Endothelial cell of umbilical vein (primary cell): ENCODE data around the gene GSN. TPM values are rescaled to one million over a fixed set of nuclear protein-coding genes. Genes with fewer than 3 reads are reported as not detected.

Experiments
- BruUV-seq: library from RNA; stranded (reverse); fragments of 400-500 nt; replicated peaks from 2 replicates; lab custom pipeline; 2021; lab: Mats Ljungman, UMichigan
- CTCF ChIA-PET: fragments of 300-600, 350-600 bp; sonication (Branson Sonifier 250); formaldehyde crosslinking; loops from one replicate; lab custom pipeline; 2021; ENCODE audit warnings: antibody characterized with exemption, inconsistent platforms; lab: Charles Lee
- POLR2A ChIA-PET: fragments of 300-600, 350-600 bp; sonication (Branson Sonifier 250); formaldehyde crosslinking; loops from one replicate; lab custom pipeline; 2021; ENCODE audit warnings: antibody characterized with exemption, inconsistent platforms; lab: Charles Lee
- DNase-seq: peaks from one replicate; pipeline ENCODE4 v3.0.0-alpha.2; 2011; ENCODE audit warnings: low read depth, low spot score
- FAIRE-seq: peaks from 2 replicates; lab custom pipeline; 2011; peaks lifted over from hg19 to GRCh38; lab: Jason Lieb, UNC
- H2AFZ ChIP-seq: 2 replicates; pipeline ENCODE4 v1.6.0; 2012; ENCODE audit warnings: low read depth, low read length, control low read depth, inconsistent platforms
- H3K27ac ChIP-seq: 2 replicates; pipeline ENCODE4 v1.5.1; 2011; ENCODE audit warnings: low read depth, mild to moderate bottlenecking, control low read depth, low read length, moderate library complexity; ENCODE audit not compliant: insufficient read depth
- H3K27me3 ChIP-seq, 2 experiments: 2 replicates each; pipeline versions ENCODE4 v1.6.0 to v1.6.1; 2011; ENCODE audit warnings: low read length in 2 of 2, mixed read lengths in 1 of 2; ENCODE audit not compliant: control insufficient read depth in 2 of 2, insufficient read depth in 2 of 2
- H3K36me3 ChIP-seq, 2 experiments: 2 replicates in 1 of 2; 3 replicates in 1 of 2; pipeline ENCODE4 v1.5.1; 2011; ENCODE audit warnings: low read length in 2 of 2, mild to moderate bottlenecking in 1 of 2, moderate library complexity in 1 of 2; ENCODE audit not compliant: control insufficient read depth in 2 of 2, insufficient read depth in 2 of 2; ENCODE audit errors: extremely low read depth in 1 of 2
- H3K4me1 ChIP-seq: 3 replicates; pipeline ENCODE4 v1.5.1; 2011; ENCODE audit warnings: mild to moderate bottlenecking, low read length; ENCODE audit not compliant: control insufficient read depth, insufficient read depth; ENCODE audit errors: extremely low read depth
- H3K4me2 ChIP-seq: 2 replicates; pipeline ENCODE4 v1.6.1; 2011; ENCODE audit warnings: low read length, control low read depth, mixed read lengths; ENCODE audit not compliant: insufficient read depth
- H3K4me3 ChIP-seq, 3 experiments: fragments of 200-600 bp in 1 of 3; sonication (generic), shearing (Covaris generic) in 1 of 3; replicated peaks in 1 of 3; 2 replicates each; pipeline ENCODE4 v1.5.1; 2011 to 2016; ENCODE audit warnings: control low read depth in 3 of 3, low read length in 3 of 3, mild to moderate bottlenecking in 2 of 3, inconsistent platforms in 1 of 3, low read depth in 1 of 3, moderate library complexity in 1 of 3; ENCODE audit not compliant: insufficient read depth in 1 of 3
- H3K79me2 ChIP-seq: 2 replicates; pipeline ENCODE4 v1.6.0; 2012; ENCODE audit warnings: low read length, inconsistent platforms; ENCODE audit not compliant: control insufficient read depth, insufficient read depth
- H3K9ac ChIP-seq: replicated peaks from 2 replicates; pipeline ENCODE3; 2011; ENCODE audit warnings: low read length, control low read depth; ENCODE audit not compliant: insufficient read depth; ENCODE audit errors: extremely low read depth
- H3K9me1 ChIP-seq: replicated peaks from 3 replicates; pipeline ENCODE4 v1.6.0; 2011; ENCODE audit warnings: mild to moderate bottlenecking, low read length; ENCODE audit not compliant: control insufficient read depth, insufficient read depth; ENCODE audit errors: extremely low read depth
- H3K9me3 ChIP-seq: replicated peaks from 2 replicates; pipeline ENCODE4 v1.5.1; 2012; ENCODE audit warnings: low read length, inconsistent platforms; ENCODE audit not compliant: control insufficient read depth, insufficient read depth
- H4K20me1 ChIP-seq: replicated peaks from 2 replicates; pipeline ENCODE3; 2011; ENCODE audit warnings: mild to moderate bottlenecking, low read length; ENCODE audit not compliant: control insufficient read depth, insufficient read depth; ENCODE audit errors: extremely low read depth
- EZH2 ChIP-seq: IDR thresholded peaks from 2 replicates; pipeline ENCODE4 v1.6.1; 2012; ENCODE audit warnings: borderline replicate concordance, low read depth, mild to moderate bottlenecking, moderate library complexity, low read length, inconsistent platforms; ENCODE audit not compliant: severe bottlenecking
- FOS ChIP-seq: IDR thresholded peaks from 2 replicates; pipeline ENCODE4 v1.6.1; 2011; ENCODE audit warnings: mild to moderate bottlenecking, low read length, moderate library complexity, borderline replicate concordance; ENCODE audit not compliant: insufficient read depth
- GATA2 ChIP-seq: IDR thresholded peaks from 2 replicates; pipeline ENCODE4 v1.7.0; 2011; ENCODE audit warnings: low read depth, mild to moderate bottlenecking, moderate library complexity, mixed read lengths, low read length; ENCODE audit not compliant: insufficient read length, insufficient read depth
- JUN ChIP-seq: IDR thresholded peaks from 2 replicates; pipeline ENCODE4 v1.6.1; 2011; ENCODE audit warnings: borderline replicate concordance, low read depth; ENCODE audit not compliant: insufficient read length, insufficient read depth
- MAX ChIP-seq: IDR thresholded peaks from 2 replicates; pipeline ENCODE4 v1.6.1; 2011; ENCODE audit not compliant: insufficient read depth, insufficient read length
- POLR2A ChIP-seq: IDR thresholded peaks from 2 replicates; pipeline ENCODE4 v1.6.1; 2012; ENCODE audit warnings: low read depth, mild to moderate bottlenecking, control low read depth, low read length
- POLR2AphosphoS5 ChIP-seq: IDR thresholded peaks from 2 replicates; pipeline ENCODE4 v1.6.1; 2012; ENCODE audit warnings: low read depth, mild to moderate bottlenecking, control low read depth, low read length, moderate library complexity; ENCODE audit not compliant: insufficient read depth
- dilution Hi-C: fragments of 300-500 bp; cut with MboI; formaldehyde crosslinking; loops from one replicate; pipeline ENCODE4 v1.15.0; 2019; ENCODE audit warnings: low sequenced_read_pairs; ENCODE audit not compliant: extremely low pct_ligation_motif_present
- intact Hi-C: fragments of 100-400 bp; cut with micrococcal nuclease; formaldehyde crosslinking; loops from one replicate; pipeline ENCODE4 v1.10.0; 2022
- polyA plus RNA-seq, 4 experiments: library from polyadenylated mRNA; depleted of rRNA in 3 of 4; stranded (reverse) in 3 of 4; unstranded in 1 of 4; fragments of >200 nt; gene quantifications; 2 replicates each; pipeline versions ENCODE4 v1.2.1 to v1.2.3, GENCODE V29; 2011 to 2012; ENCODE audit warnings: missing spikeins in 1 of 4
- total RNA-seq: library from RNA; stranded (reverse); gene quantifications from 2 replicates; pipeline ENCODE4 v1.2.3, GENCODE V29; 2021
- TF ChIP-seq, protein P1 (sequence below), 2 donors: IDR thresholded peaks; 1 replicate in 1 of 2; 2 replicates in 1 of 2; pipeline ENCODE4 v1.5.1; 2011; ENCODE audit warnings: low read length in 2 of 2, mild to moderate bottlenecking in 2 of 2, moderate library complexity in 2 of 2, control low read depth in 1 of 2, inconsistent platforms in 1 of 2, low read depth in 1 of 2; ENCODE audit not compliant: insufficient read depth in 1 of 2; ENCODE audit errors: extremely low read depth in 1 of 2

Gene GSN
- total and polyA plus RNA-seq, 2 donors (not counting 3 experiments of a cell fraction or from before 2014, with no cell fraction given) = 130 to 232 TPM

DNA sequence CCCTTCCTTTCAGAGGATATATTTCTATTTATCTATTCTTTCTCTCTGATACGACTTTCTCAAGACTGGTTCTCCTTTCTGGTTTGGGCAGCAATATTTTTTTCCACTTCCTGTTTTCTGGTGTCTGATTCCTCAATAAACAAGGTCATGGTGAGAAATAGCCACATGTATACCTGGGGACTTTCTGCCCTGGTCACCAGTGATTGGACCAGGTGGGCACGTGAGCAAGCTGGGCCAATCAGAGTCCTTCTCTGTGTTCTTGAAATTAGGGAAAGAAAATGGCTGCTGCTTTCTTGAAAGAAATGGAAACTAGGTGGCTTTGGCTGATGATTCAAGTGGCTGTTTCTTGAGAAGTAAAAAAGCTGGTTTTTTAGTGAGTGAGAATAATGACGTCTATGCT is 18.4 kb upstream of the GSN start:
- CTCF ChIA-PET = interaction anchor here (3.2 kb wide), 1 partner anchor 11 kb away, joined by 12 read pairs; no protein-coding TSS in a partner anchor
- POLR2A ChIA-PET = no interaction called here
- BruUV-seq = no TSS peak
- Histone ChIP-seq H3K27ac (no peak overlapping the region), H3K79me2 (no peaks in the 10 kb centered on the region), H3K4me2 (no peak overlapping the region), H3K9me1 (no peaks in the 10 kb centered on the region), H3K4me1 (no peaks in the 10 kb centered on the region), H3K36me3 (no peaks in the 10 kb centered on the region), H3K27me3 (peaks cover 13 to 14% of the 10 kb centered on the region in 2 experiments), H3K4me3 (no peak overlapping the region), H3K9me3 (no peaks in the 10 kb centered on the region), H2AFZ (no peak overlapping the region), H3K9ac (no peak overlapping the region), H4K20me1 (no peaks in the 10 kb centered on the region)
- dilution Hi-C loops = no loop called here
- DNase-seq = no peak
- no peak for TF ChIP-seq POLR2A
- no peak for TF ChIP-seq POLR2AphosphoS5
- no peak for TF ChIP-seq FOS
- no peak for TF ChIP-seq MAX
- TF ChIP-seq GATA2 = no peak
- TF ChIP-seq EZH2 = no peak
- TF ChIP-seq JUN = no peak
- TF ChIP-seq, protein P1, sequence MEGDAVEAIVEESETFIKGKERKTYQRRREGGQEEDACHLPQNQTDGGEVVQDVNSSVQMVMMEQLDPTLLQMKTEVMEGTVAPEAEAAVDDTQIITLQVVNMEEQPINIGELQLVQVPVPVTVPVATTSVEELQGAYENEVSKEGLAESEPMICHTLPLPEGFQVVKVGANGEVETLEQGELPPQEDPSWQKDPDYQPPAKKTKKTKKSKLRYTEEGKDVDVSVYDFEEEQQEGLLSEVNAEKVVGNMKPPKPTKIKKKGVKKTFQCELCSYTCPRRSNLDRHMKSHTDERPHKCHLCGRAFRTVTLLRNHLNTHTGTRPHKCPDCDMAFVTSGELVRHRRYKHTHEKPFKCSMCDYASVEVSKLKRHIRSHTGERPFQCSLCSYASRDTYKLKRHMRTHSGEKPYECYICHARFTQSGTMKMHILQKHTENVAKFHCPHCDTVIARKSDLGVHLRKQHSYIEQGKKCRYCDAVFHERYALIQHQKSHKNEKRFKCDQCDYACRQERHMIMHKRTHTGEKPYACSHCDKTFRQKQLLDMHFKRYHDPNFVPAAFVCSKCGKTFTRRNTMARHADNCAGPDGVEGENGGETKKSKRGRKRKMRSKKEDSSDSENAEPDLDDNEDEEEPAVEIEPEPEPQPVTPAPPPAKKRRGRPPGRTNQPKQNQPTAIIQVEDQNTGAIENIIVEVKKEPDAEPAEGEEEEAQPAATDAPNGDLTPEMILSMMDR (IDR thresholded peaks at IDR 0.05; ENCODE audit: extremely low read depth in 1 of 2, insufficient read depth in 1 of 2, low read depth in 1 of 2, low read length in 2 of 2) = no peak
- no peak for FAIRE-seq
- intact Hi-C loops = no loop called here
